Common myeloid progenitor, CD34-positive (primary cell): ENCODE results near the gene TSPOAP1.

Experiments used
- CTCF ChIA-PET: fragments of 350-600 bp; sonication (Branson Sonifier 250); formaldehyde crosslinking; loops from one replicate; lab custom pipeline; 2021; ENCODE audit warnings: antibody characterized with exemption; lab: Charles Lee
- POLR2A ChIA-PET: fragments of 350-600 bp; sonication (Branson Sonifier 250); formaldehyde crosslinking; loops from one replicate; lab custom pipeline; 2021; ENCODE audit warnings: antibody characterized with exemption; lab: Charles Lee
- DNase-seq, 3 donors: peaks; one replicate each; pipeline versions ENCODE4 v3.0.0 to v3.0.0-alpha.2; 2013
- H3K27ac ChIP-seq, 2 experiments: 1 replicate in 1 of 2; 2 replicates in 1 of 2; pipeline ENCODE4 v1.7.0; 2013; ENCODE audit warnings: inconsistent platforms in 2 of 2, low read length in 2 of 2, mild to moderate bottlenecking in 2 of 2, low read depth in 1 of 2, moderate library complexity in 1 of 2; ENCODE audit not compliant: severe bottlenecking in 2 of 2, insufficient read depth in 1 of 2, poor library complexity in 1 of 2
- H3K27me3 ChIP-seq, 5 experiments: replicated peaks in 2 of 5; 1 replicate in 3 of 5; 2 replicates in 2 of 5; pipeline versions ENCODE4 v1.6.1 to v1.7.0; 2013; ENCODE audit warnings: low read length in 4 of 5, mild to moderate bottlenecking in 2 of 5, moderate library complexity in 2 of 5, inconsistent platforms in 1 of 5; ENCODE audit not compliant: insufficient read depth in 5 of 5, control insufficient read depth in 4 of 5
- H3K36me3 ChIP-seq, 4 experiments: 1 replicate in 2 of 4; 2 replicates in 2 of 4; pipeline versions ENCODE4 v1.6.1 to v1.7.0; 2013; ENCODE audit warnings: low read length in 3 of 4, control low read depth in 1 of 4, mild to moderate bottlenecking in 1 of 4; ENCODE audit not compliant: control insufficient read depth in 4 of 4, insufficient read depth in 4 of 4
- H3K4me1 ChIP-seq, 4 experiments: 1 replicate in 3 of 4; 2 replicates in 1 of 4; pipeline versions ENCODE4 v1.6.1 to v1.7.1; 2013; ENCODE audit warnings: low read length in 3 of 4, mild to moderate bottlenecking in 3 of 4, control low read depth in 1 of 4, inconsistent platforms in 1 of 4, moderate library complexity in 1 of 4; ENCODE audit not compliant: control insufficient read depth in 4 of 4, insufficient read depth in 4 of 4; ENCODE audit errors: control extremely low read depth in 1 of 4
- H3K4me3 ChIP-seq, 7 experiments: 1 replicate in 4 of 7; 2 replicates in 3 of 7; pipeline versions ENCODE4 v1.5.1 to v1.7.0; 2013; ENCODE audit warnings: mild to moderate bottlenecking in 7 of 7, low read length in 6 of 7, moderate library complexity in 6 of 7, inconsistent platforms in 2 of 7, low read depth in 2 of 7, control low read depth in 1 of 7; ENCODE audit not compliant: insufficient read depth in 4 of 7, control insufficient read depth in 1 of 7; ENCODE audit errors: extremely low read depth in 1 of 7
- H3K9me3 ChIP-seq, 5 experiments: 1 replicate in 4 of 5; 2 replicates in 1 of 5; pipeline versions ENCODE4 v1.6.1 to v1.7.1; 2013; ENCODE audit warnings: low read length in 4 of 5, mild to moderate bottlenecking in 2 of 5, inconsistent platforms in 1 of 5, low read depth in 1 of 5, moderate library complexity in 1 of 5; ENCODE audit not compliant: control insufficient read depth in 4 of 5, insufficient read depth in 2 of 5; ENCODE audit errors: control extremely low read depth in 1 of 5
- WGBS: methylation state at CpG from one replicate; pipeline ENCODE4 v1.1.5; 2013; ENCODE audit not compliant: insufficient coverage; 5-methylcytosine and 5-hydroxymethylcytosine counted together

The TSPOAP1 gene

GRCh38 chr17:58270476-58271215 is 57.9 kb downstream of the TSPOAP1 start:
- H3K4me1 ChIP-seq = peaks cover 0 to 20% (median 0%) of the 10 kb centered on the region in 4 experiments
- no peak overlapping the region for H3K27ac ChIP-seq
- ChIA-PET CTCF (interaction anchor here (1.8 kb wide), 1 partner anchor 21 kb away, joined by 6 read pairs; no protein-coding TSS in a partner anchor), POLR2A (no interaction called here)
- no peak for DNase-seq
- H3K9me3 ChIP-seq = no peaks in the 10 kb centered on the region
- H3K4me3 ChIP-seq = no peak overlapping the region
- peaks cover 0 to 54% (median 2%) of the 10 kb centered on the region in 4 experiments for H3K36me3 ChIP-seq
- H3K27me3 ChIP-seq = no peaks in the 10 kb centered on the region
- WGBS = 88% methylated on average over 11 of the region's 15 CpGs

- H3K27me3 ChIP-seq = peaks cover 0 to 4% (median 0%) of the 10 kb centered on the region in 5 experiments
- DNase-seq = no peak
- peaks cover 0 to 16% (median 0%) of the 10 kb centered on the region in 4 experiments for H3K4me1 ChIP-seq
- H3K36me3 ChIP-seq = peaks cover 0 to 48% (median 2%) of the 10 kb centered on the region in 4 experiments
- ChIA-PET POLR2A (no interaction called here), CTCF (no interaction called here)
- peaks cover 0 to 2% (median 0%) of the 10 kb centered on the region in 5 experiments for H3K9me3 ChIP-seq
- WGBS = 80% methylated on average over 6 of the region's 9 CpGs
- no peak overlapping the region for H3K27ac ChIP-seq
- no peak overlapping the region for H3K4me3 ChIP-seq
Measured at GRCh38 chr17:58269557-58270291, 58.9 kb downstream of the TSPOAP1 start.

GRCh38 chr17:58268774-58269556 is 59.6 kb downstream of the TSPOAP1 start:
- H3K9me3 ChIP-seq = peaks cover 0 to 5% (median 0%) of the 10 kb centered on the region in 5 experiments
- H3K4me1 ChIP-seq = peaks cover 0 to 15% (median 0%) of the 10 kb centered on the region in 4 experiments
- POLR2A ChIA-PET = no interaction called here
- no peak for DNase-seq
- no peak overlapping the region for H3K27ac ChIP-seq
- peaks cover 0 to 47% (median 2%) of the 10 kb centered on the region in 4 experiments for H3K36me3 ChIP-seq
- H3K4me3 ChIP-seq = no peak overlapping the region
- WGBS = 100% methylated on average over 2 of the region's 6 CpGs
- H3K27me3 ChIP-seq = peaks cover 0 to 9% (median 2%) of the 10 kb centered on the region in 5 experiments
- CTCF ChIA-PET = no interaction called here

- H3K9me3 ChIP-seq = peaks cover 0 to 5% (median 0%) of the 10 kb centered on the region in 5 experiments
- H3K27me3 ChIP-seq = peaks cover 0 to 14% (median 2%) of the 10 kb centered on the region in 5 experiments
- no peak for DNase-seq
- H3K4me1 ChIP-seq = peaks cover 0 to 9% (median 0%) of the 10 kb centered on the region in 4 experiments
- POLR2A ChIA-PET = no interaction called here
- H3K27ac ChIP-seq = no peak overlapping the region
- H3K36me3 ChIP-seq = peaks cover 0 to 41% (median 2%) of the 10 kb centered on the region in 4 experiments
- WGBS = 96% methylated on average over 8 of the region's 12 CpGs
- CTCF ChIA-PET = no interaction called here
- no peak overlapping the region for H3K4me3 ChIP-seq
Measured at GRCh38 chr17:58268326-58268725, 60.3 kb downstream of the TSPOAP1 start.

- H3K9me3 ChIP-seq = peaks cover 0 to 5% (median 0%) of the 10 kb centered on the region in 5 experiments
- H3K4me1 ChIP-seq = peaks cover 0 to 2% (median 0%) of the 10 kb centered on the region in 4 experiments
- no peak overlapping the region for H3K4me3 ChIP-seq
- POLR2A ChIA-PET = no interaction called here
- DNase-seq = no peak
- 93% methylated on average over 21 of the region's 22 CpGs for WGBS
- H3K27me3 ChIP-seq = peaks cover 0 to 15% (median 2%) of the 10 kb centered on the region in 5 experiments
- CTCF ChIA-PET = no interaction called here
- no peak overlapping the region for H3K27ac ChIP-seq
- peaks cover 0 to 34% (median 2%) of the 10 kb centered on the region in 4 experiments for H3K36me3 ChIP-seq
Measured at GRCh38 chr17:58267347-58268324, 61.0 kb downstream of the TSPOAP1 start.
